HEK293T (cell line): ENCODE results near the gene PNISR.

Experiments
- CTCF ChIA-PET: fragments of 350-600 bp; formaldehyde crosslinking; extraction: SDS; loops from one replicate; lab custom pipeline; 2021; ENCODE audit warnings: antibody characterized with exemption, inconsistent platforms; lab: Yijun Ruan, JAX
- POLR2A ChIA-PET: fragments of 350-600 bp; formaldehyde crosslinking; extraction: SDS; loops from one replicate; lab custom pipeline; 2020; ENCODE audit warnings: antibody characterized with exemption, inconsistent platforms; lab: Yijun Ruan, JAX
- DNase-seq: peaks from one replicate; pipeline ENCODE4 v3.0.0; 2012; ENCODE audit warnings: mixed read lengths; ENCODE audit errors: extremely low spot score
- ARNT ChIP-seq: fragments of 450-650 bp; IDR thresholded peaks from 2 replicates; pipeline ENCODE4 v1.6.1; 2017; ENCODE audit warnings: mild to moderate bottlenecking
- BHLHE40 ChIP-seq: fragments of 450-650 bp; IDR thresholded peaks from 2 replicates; pipeline ENCODE4 v1.6.1; 2016; ENCODE audit warnings: mild to moderate bottlenecking, moderate library complexity, borderline replicate concordance
- CTBP1 ChIP-seq: fragments of 450-650 bp; IDR thresholded peaks from 2 replicates; pipeline ENCODE4 v1.6.1; 2016; ENCODE audit warnings: borderline replicate concordance
- ELF4 ChIP-seq: fragments of 450-650 bp; IDR thresholded peaks from 2 replicates; pipeline ENCODE4 v1.6.1; 2017; ENCODE audit warnings: antibody characterized with exemption
- FOXA1 ChIP-seq: fragments of 450-650 bp; IDR thresholded peaks from 2 replicates; pipeline ENCODE4 v1.6.1; 2016; ENCODE audit warnings: mild to moderate bottlenecking
- FOXK2 ChIP-seq: fragments of 450-650 bp; IDR thresholded peaks from 2 replicates; pipeline ENCODE4 v1.6.1; 2016; ENCODE audit warnings: mild to moderate bottlenecking
- FOXM1 ChIP-seq: fragments of 450-650 bp; IDR thresholded peaks from 2 replicates; pipeline ENCODE4 v1.6.1; 2017; ENCODE audit warnings: mild to moderate bottlenecking, borderline replicate concordance
- HDGF ChIP-seq: fragments of 450-650 bp; IDR thresholded peaks from 2 replicates; pipeline ENCODE4 v1.6.1; 2017; ENCODE audit warnings: antibody characterized with exemption, borderline replicate concordance
- L3MBTL2 ChIP-seq: fragments of 450-650 bp; conservative IDR thresholded peaks from 2 replicates; pipeline ENCODE4 v1.6.1; 2016; ENCODE audit warnings: mild to moderate bottlenecking
- LEF1 ChIP-seq: fragments of 450-650 bp; IDR thresholded peaks from 2 replicates; pipeline ENCODE4 v1.6.1; 2017; ENCODE audit warnings: mild to moderate bottlenecking, borderline replicate concordance
- NFRKB ChIP-seq: fragments of 450-650 bp; IDR thresholded peaks from 2 replicates; pipeline ENCODE4 v1.6.1; 2016; ENCODE audit warnings: mild to moderate bottlenecking, moderate library complexity
- PKNOX1 ChIP-seq: fragments of 450-650 bp; IDR thresholded peaks from 2 replicates; pipeline ENCODE4 v1.6.1; 2016
- SP1 ChIP-seq: fragments of 450-650 bp; IDR thresholded peaks from 2 replicates; pipeline ENCODE4 v1.6.1; 2017
- SUZ12 ChIP-seq: fragments of 450-650 bp; IDR thresholded peaks from 2 replicates; pipeline ENCODE4 v1.6.1; 2016; ENCODE audit warnings: mild to moderate bottlenecking
- TARDBP ChIP-seq: fragments of 450-650 bp; IDR thresholded peaks from 2 replicates; pipeline ENCODE4 v1.6.1; 2016
- ZNF384 ChIP-seq: fragments of 450-650 bp; IDR thresholded peaks from 2 replicates; pipeline ENCODE4 v1.6.1; 2016

The PNISR gene

GRCh38 chr6:99362678-99363268 lies 62.3 kb downstream of the PNISR start:
- TF ChIP-seq ELF4: no peak
- no peak for TF ChIP-seq FOXA1
- no peak for TF ChIP-seq SUZ12
- TF ChIP-seq ZNF384: no peak
- TF ChIP-seq CTBP1: no peak
- no peak for TF ChIP-seq FOXM1
- no peak for TF ChIP-seq TARDBP
- no peak for TF ChIP-seq SP1
- TF ChIP-seq NFRKB: no peak
- TF ChIP-seq BHLHE40: no peak
- no peak for TF ChIP-seq FOXK2
- TF ChIP-seq PKNOX1: no peak
- no peak for TF ChIP-seq LEF1
- no peak for TF ChIP-seq HDGF
- TF ChIP-seq ARNT: no peak
- no peak for TF ChIP-seq L3MBTL2
- no peak for DNase-seq
- CTCF ChIA-PET: no interaction called here
- POLR2A ChIA-PET: no interaction called here

- no peak for DNase-seq
- no peak for TF ChIP-seq ELF4
- no peak for TF ChIP-seq FOXA1
- no peak for TF ChIP-seq ZNF384
- TF ChIP-seq LEF1: no peak
- TF ChIP-seq BHLHE40: no peak
- no peak for TF ChIP-seq HDGF
- TF ChIP-seq TARDBP: no peak
- TF ChIP-seq FOXK2: no peak
- TF ChIP-seq SUZ12: no peak
- no peak for TF ChIP-seq FOXM1
- TF ChIP-seq PKNOX1: no peak
- no peak for TF ChIP-seq SP1
- TF ChIP-seq NFRKB: no peak
- no peak for TF ChIP-seq ARNT
- no peak for TF ChIP-seq CTBP1
- TF ChIP-seq L3MBTL2: no peak
- POLR2A ChIA-PET: interaction anchor here (1.6 kb wide), 1 partner anchor 34 kb away, joined by 10 read pairs; the partner anchor contains the start of gene COQ3
- CTCF ChIA-PET: no interaction called here
Observed at GRCh38 chr6:99359800-99360199, 65.3 kb downstream of the PNISR start.

- TF ChIP-seq SP1 (no peak), L3MBTL2 (no peak), BHLHE40 (no peak), ELF4 (no peak), FOXM1 (no peak), TARDBP (no peak), PKNOX1 (no peak), LEF1 (no peak), ZNF384 (no peak), FOXK2 (no peak), ARNT (no peak), SUZ12 (no peak), NFRKB (no peak), CTBP1 (no peak), HDGF (no peak), FOXA1 (no peak)
- DNase-seq: no peak
- POLR2A ChIA-PET: no interaction called here
- CTCF ChIA-PET: no interaction called here
Observed at GRCh38 chr6:99356641-99357040, 68.5 kb downstream of the PNISR start.

- CTCF ChIA-PET: no interaction called here
- TF ChIP-seq PKNOX1 (no peak), SUZ12 (no peak)
- no peak for DNase-seq
- POLR2A ChIA-PET: no interaction called here
Observed at GRCh38 chr6:99354983-99355382, 70.1 kb downstream of the PNISR start.

GRCh38 chr6:99353126-99353525 lies 72.0 kb downstream of the PNISR start:
- ChIA-PET CTCF (interaction anchor here (0.5 to 1.6 kb wide), 2 partner anchors 23 to 606 kb away, joined by 4 to 5 read pairs; no protein-coding TSS in a partner anchor), POLR2A (interaction anchor here (2.6 kb wide), 1 partner anchor 41 kb away, joined by 11 read pairs; the partner anchor contains the start of gene COQ3)
- no peak for DNase-seq
- no peak for TF ChIP-seq CTBP1
- TF ChIP-seq SP1: no peak
- no peak for TF ChIP-seq BHLHE40
- no peak for TF ChIP-seq TARDBP
- TF ChIP-seq FOXA1: no peak
- no peak for TF ChIP-seq ELF4
- TF ChIP-seq ARNT: no peak
- no peak for TF ChIP-seq PKNOX1
- no peak for TF ChIP-seq L3MBTL2
- TF ChIP-seq FOXM1: no peak
- no peak for TF ChIP-seq LEF1
- TF ChIP-seq ZNF384: no peak
- TF ChIP-seq FOXK2: no peak
- TF ChIP-seq NFRKB: no peak
- no peak for TF ChIP-seq HDGF
- no peak for TF ChIP-seq SUZ12
